GM12878 (cell line): ENCODE measurements around the gene BBC3. TPM values are rescaled to one million over a fixed set of nuclear protein-coding genes. Genes with fewer than 3 reads are reported as not detected.

ENCODE experiments used
- ATF2 ChIP-seq: IDR thresholded peaks from 2 replicates; pipeline ENCODE4 v1.6.1; 2012; ENCODE audit warnings: low read length, inconsistent platforms
- BACH1 ChIP-seq: fragments of 450-650 bp; IDR thresholded peaks from 2 replicates; pipeline ENCODE4 v1.6.1; 2017; ENCODE audit warnings: mild to moderate bottlenecking, borderline replicate concordance
- EED ChIP-seq: sonication (generic); IDR thresholded peaks from 2 replicates; pipeline ENCODE4 v1.6.1; 2016; ENCODE audit warnings: antibody characterized with exemption, low read depth
- GATAD2B ChIP-seq: fragments of 450-650 bp; conservative IDR thresholded peaks from 2 replicates; pipeline ENCODE4 v1.6.1; 2017; ENCODE audit warnings: low read depth, mild to moderate bottlenecking, moderate library complexity
- JUND ChIP-seq: IDR thresholded peaks from 2 replicates; pipeline ENCODE4 v1.6.1; 2012; ENCODE audit warnings: low read depth, mild to moderate bottlenecking, low read length, improper control_type of control experiment, moderate library complexity
- MYB ChIP-seq: fragments of 150-350 bp; IDR thresholded peaks from 2 replicates; pipeline ENCODE4 v1.6.1; 2014; ENCODE audit warnings: mild to moderate bottlenecking, low read depth, low read length, borderline replicate concordance
- NR2C1 ChIP-seq: fragments of 450-650 bp; IDR thresholded peaks from 2 replicates; pipeline ENCODE4 v1.6.1; 2017; ENCODE audit warnings: antibody characterized with exemption, mild to moderate bottlenecking, moderate library complexity
- NR2C2 ChIP-seq: IDR thresholded peaks from 2 replicates; pipeline ENCODE4 v1.6.1; 2011; ENCODE audit warnings: borderline replicate concordance, low read depth; ENCODE audit not compliant: control insufficient read depth, insufficient read length
- RELB ChIP-seq: fragments of 450-650 bp; IDR thresholded peaks from 2 replicates; pipeline ENCODE4 v1.6.1; 2017; ENCODE audit warnings: low read depth, mild to moderate bottlenecking, moderate library complexity
- RFX5 ChIP-seq: IDR thresholded peaks from 2 replicates; pipeline ENCODE4 v1.6.1; 2011; ENCODE audit warnings: low read depth, low read length, improper control_type of control experiment
- SIX5 ChIP-seq: IDR thresholded peaks from 2 replicates; pipeline ENCODE4 v1.6.1; 2011; ENCODE audit warnings: mild to moderate bottlenecking, low read depth, low read length, moderate library complexity; ENCODE audit not compliant: severe bottlenecking
- TCF3 ChIP-seq: IDR thresholded peaks from 2 replicates; pipeline ENCODE4 v1.6.1; 2012; ENCODE audit warnings: low read depth, mild to moderate bottlenecking, low read length, borderline replicate concordance; ENCODE audit not compliant: insufficient read depth
- WRNIP1 ChIP-seq: IDR thresholded peaks from 2 replicates; pipeline ENCODE4 v1.6.1; 2011; ENCODE audit warnings: low read depth, low read length, improper control_type of control experiment, borderline replicate concordance
- ZNF687 ChIP-seq: fragments of 450-650 bp; IDR thresholded peaks from 2 replicates; pipeline ENCODE4 v1.6.1; 2017; ENCODE audit warnings: mild to moderate bottlenecking, moderate library complexity
- polyA plus RNA-seq, 11 experiments: library from polyadenylated mRNA; depleted of rRNA in 4 of 11; unstranded in 6 of 11; stranded (reverse) in 5 of 11; fragments of >200 nt; fragmentation: Nextera tagmentation in 4 of 11; fragmentation: Illumina TruSeq in 1 of 11; extraction: Ambion mirVana in 4 of 11; extraction: Trizol in 1 of 11; gene quantifications; 1 replicate in 1 of 11; 2 replicates in 10 of 11; pipeline versions ENCODE4 v1.2.1 to v1.2.3, GENCODE V29; 2011 to 2016; ENCODE audit warnings: inconsistent platforms in 2 of 11, missing spikeins in 2 of 11, low read depth in 1 of 11
- total RNA-seq, 4 experiments: library from RNA; depleted of rRNA in 3 of 4; stranded (reverse); fragments of >200 nt in 3 of 4; fragmentation: Illumina TruSeq in 1 of 4; extraction: Trizol in 1 of 4; gene quantifications; 2 replicates each; pipeline versions ENCODE4 v1.2.1 to v1.2.3, GENCODE V29; 2013 to 2021
- TF ChIP-seq, protein P1 (sequence below): IDR thresholded peaks from 2 replicates; pipeline ENCODE4 v1.6.1; 2011; ENCODE audit warnings: low read depth, mild to moderate bottlenecking, low read length, moderate library complexity, borderline replicate concordance; ENCODE audit errors: extremely low read depth
- TF ChIP-seq, protein P2 (sequence below): fragments of 450-650 bp; IDR thresholded peaks from 2 replicates; pipeline ENCODE4 v1.6.1; 2017; ENCODE audit warnings: mild to moderate bottlenecking, moderate library complexity

Gene BBC3
- total and polyA plus RNA-seq, 10 of the 15 experiments (the other 5 are each of a cell fraction or from before 2014, with no cell fraction given): 0.10 to 17.9 (median 7.5) TPM

GRCh38 chr19:47186446-47187334 lies 44.3 kb downstream of the BBC3 start (continued):
- TF ChIP-seq ATF2 (peak; percentile 85), SIX5 (no peak), ZNF687 (no peak), GATAD2B (peak; percentile 9; the same call in 1 of the 2 replicates), WRNIP1 (no peak), EED (no peak), BACH1 (no peak), JUND (no peak), NR2C2 (no peak), RELB (0 out of 2 replicates have a peak, but pooled peaks have one; percentile 30), MYB (no peak), TCF3 (no peak; the same call in 1 of the 2 replicates), NR2C1 (no peak), RFX5 (no peak)
- TF ChIP-seq, protein P1, sequence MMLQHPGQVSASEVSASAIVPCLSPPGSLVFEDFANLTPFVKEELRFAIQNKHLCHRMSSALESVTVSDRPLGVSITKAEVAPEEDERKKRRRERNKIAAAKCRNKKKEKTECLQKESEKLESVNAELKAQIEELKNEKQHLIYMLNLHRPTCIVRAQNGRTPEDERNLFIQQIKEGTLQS: no peak
- TF ChIP-seq, protein P2, sequence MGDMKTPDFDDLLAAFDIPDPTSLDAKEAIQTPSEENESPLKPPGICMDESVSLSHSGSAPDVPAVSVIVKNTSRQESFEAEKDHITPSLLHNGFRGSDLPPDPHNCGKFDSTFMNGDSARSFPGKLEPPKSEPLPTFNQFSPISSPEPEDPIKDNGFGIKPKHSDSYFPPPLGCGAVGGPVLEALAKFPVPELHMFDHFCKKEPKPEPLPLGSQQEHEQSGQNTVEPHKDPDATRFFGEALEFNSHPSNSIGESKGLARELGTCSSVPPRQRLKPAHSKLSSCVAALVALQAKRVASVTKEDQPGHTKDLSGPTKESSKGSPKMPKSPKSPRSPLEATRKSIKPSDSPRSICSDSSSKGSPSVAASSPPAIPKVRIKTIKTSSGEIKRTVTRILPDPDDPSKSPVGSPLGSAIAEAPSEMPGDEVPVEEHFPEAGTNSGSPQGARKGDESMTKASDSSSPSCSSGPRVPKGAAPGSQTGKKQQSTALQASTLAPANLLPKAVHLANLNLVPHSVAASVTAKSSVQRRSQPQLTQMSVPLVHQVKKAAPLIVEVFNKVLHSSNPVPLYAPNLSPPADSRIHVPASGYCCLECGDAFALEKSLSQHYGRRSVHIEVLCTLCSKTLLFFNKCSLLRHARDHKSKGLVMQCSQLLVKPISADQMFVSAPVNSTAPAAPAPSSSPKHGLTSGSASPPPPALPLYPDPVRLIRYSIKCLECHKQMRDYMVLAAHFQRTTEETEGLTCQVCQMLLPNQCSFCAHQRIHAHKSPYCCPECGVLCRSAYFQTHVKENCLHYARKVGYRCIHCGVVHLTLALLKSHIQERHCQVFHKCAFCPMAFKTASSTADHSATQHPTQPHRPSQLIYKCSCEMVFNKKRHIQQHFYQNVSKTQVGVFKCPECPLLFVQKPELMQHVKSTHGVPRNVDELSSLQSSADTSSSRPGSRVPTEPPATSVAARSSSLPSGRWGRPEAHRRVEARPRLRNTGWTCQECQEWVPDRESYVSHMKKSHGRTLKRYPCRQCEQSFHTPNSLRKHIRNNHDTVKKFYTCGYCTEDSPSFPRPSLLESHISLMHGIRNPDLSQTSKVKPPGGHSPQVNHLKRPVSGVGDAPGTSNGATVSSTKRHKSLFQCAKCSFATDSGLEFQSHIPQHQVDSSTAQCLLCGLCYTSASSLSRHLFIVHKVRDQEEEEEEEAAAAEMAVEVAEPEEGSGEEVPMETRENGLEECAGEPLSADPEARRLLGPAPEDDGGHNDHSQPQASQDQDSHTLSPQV: no peak
